Measurements from ENCODE around the gene ANKRD55.

GRCh38 chr5:56069652-56070226, 163.4 kb downstream of the ANKRD55 start:
- TF ChIP-seq GFI1B (tag by site-specific recombination; IDR thresholded peaks at IDR 0.05), result no peak
- no peak for TF ChIP-seq HOXC10 (CRISPR knock-in tag; IDR thresholded peaks at IDR 0.05)
- TF ChIP-seq ATF2 (tag by site-specific recombination; IDR thresholded peaks at IDR 0.05; ENCODE audit: low read depth), result no peak
- TF ChIP-seq, protein P1, sequence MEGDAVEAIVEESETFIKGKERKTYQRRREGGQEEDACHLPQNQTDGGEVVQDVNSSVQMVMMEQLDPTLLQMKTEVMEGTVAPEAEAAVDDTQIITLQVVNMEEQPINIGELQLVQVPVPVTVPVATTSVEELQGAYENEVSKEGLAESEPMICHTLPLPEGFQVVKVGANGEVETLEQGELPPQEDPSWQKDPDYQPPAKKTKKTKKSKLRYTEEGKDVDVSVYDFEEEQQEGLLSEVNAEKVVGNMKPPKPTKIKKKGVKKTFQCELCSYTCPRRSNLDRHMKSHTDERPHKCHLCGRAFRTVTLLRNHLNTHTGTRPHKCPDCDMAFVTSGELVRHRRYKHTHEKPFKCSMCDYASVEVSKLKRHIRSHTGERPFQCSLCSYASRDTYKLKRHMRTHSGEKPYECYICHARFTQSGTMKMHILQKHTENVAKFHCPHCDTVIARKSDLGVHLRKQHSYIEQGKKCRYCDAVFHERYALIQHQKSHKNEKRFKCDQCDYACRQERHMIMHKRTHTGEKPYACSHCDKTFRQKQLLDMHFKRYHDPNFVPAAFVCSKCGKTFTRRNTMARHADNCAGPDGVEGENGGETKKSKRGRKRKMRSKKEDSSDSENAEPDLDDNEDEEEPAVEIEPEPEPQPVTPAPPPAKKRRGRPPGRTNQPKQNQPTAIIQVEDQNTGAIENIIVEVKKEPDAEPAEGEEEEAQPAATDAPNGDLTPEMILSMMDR (tag by site-specific recombination; IDR thresholded peaks at IDR 0.05), result no peak
- no peak for TF ChIP-seq ZBTB8A (tag by site-specific recombination; IDR thresholded peaks at IDR 0.05)
- no peak for TF ChIP-seq ZBTB1 (tag by site-specific recombination; IDR thresholded peaks at IDR 0.05)
- no peak for TF ChIP-seq ZNF660 (tag by site-specific recombination; IDR thresholded peaks at IDR 0.05)
- TF ChIP-seq SP2 (tag by site-specific recombination; IDR thresholded peaks at IDR 0.05), result no peak
- TF ChIP-seq SCRT1 (tag by site-specific recombination; IDR thresholded peaks at IDR 0.05; ENCODE audit: borderline replicate concordance), result no peak
- no peak for TF ChIP-seq ZNF280D (tag by site-specific recombination; IDR thresholded peaks at IDR 0.05)
- TF ChIP-seq, protein P2, sequence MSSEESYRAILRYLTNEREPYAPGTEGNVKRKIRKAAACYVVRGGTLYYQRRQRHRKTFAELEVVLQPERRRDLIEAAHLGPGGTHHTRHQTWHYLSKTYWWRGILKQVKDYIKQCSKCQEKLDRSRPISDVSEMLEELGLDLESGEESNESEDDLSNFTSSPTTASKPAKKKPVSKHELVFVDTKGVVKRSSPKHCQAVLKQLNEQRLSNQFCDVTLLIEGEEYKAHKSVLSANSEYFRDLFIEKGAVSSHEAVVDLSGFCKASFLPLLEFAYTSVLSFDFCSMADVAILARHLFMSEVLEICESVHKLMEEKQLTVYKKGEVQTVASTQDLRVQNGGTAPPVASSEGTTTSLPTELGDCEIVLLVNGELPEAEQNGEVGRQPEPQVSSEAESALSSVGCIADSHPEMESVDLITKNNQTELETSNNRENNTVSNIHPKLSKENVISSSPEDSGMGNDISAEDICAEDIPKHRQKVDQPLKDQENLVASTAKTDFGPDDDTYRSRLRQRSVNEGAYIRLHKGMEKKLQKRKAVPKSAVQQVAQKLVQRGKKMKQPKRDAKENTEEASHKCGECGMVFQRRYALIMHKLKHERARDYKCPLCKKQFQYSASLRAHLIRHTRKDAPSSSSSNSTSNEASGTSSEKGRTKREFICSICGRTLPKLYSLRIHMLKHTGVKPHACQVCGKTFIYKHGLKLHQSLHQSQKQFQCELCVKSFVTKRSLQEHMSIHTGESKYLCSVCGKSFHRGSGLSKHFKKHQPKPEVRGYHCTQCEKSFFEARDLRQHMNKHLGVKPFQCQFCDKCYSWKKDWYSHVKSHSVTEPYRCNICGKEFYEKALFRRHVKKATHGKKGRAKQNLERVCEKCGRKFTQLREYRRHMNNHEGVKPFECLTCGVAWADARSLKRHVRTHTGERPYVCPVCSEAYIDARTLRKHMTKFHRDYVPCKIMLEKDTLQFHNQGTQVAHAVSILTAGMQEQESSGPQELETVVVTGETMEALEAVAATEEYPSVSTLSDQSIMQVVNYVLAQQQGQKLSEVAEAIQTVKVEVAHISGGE (tag by site-specific recombination; conservative IDR thresholded peaks at IDR 0.05; ENCODE audit: low read depth), result no peak
- TF ChIP-seq ZNF112 (tag by site-specific recombination; IDR thresholded peaks at IDR 0.05), result no peak
- no peak for TF ChIP-seq MEIS1 (CRISPR knock-in tag; IDR thresholded peaks at IDR 0.05; ENCODE audit: borderline replicate concordance)

All from HEK293 (cell line).